ENCODE data around the gene MYBPHL.

DNA sequence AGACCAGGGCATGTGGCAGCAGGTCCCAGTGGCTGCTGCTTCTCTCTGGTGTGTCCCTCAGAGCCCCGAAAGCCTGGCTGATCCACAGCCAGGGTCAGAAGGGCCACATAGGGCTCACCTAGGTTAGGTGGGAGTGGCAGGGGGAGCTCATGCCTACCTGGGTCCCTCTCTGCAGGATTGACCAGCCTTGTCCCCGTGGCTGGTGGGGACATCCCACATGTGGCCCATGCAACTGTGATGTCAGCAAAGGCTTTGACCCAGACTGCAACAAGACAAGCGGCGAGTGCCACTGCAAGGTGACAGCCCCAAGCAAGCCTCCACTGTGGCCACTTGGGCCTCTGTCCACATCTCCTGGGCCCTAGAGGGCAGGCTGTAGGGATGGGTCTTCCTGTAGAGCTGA lies 41.8 kb downstream of the MYBPHL start:
- TF ChIP-seq POLR2AphosphoS5 (IDR thresholded peaks at IDR 0.05; ENCODE audit: low read depth, low read length), result no peak
- TF ChIP-seq POLR2A (IDR thresholded peaks at IDR 0.05; ENCODE audit: low read depth, low read length), result no peak

Data from GM12892 (cell line).